Brain pericyte (primary cell): ENCODE results near the gene DECR2.
"Not testable (repeated sequence)": the region's sequence is repeated elsewhere in the genome, so short reads cannot be mapped to it uniquely, and the experiment has no call there.

ENCODE experiments used
- DNase-seq: peaks from one replicate; pipeline ENCODE4 v3.0.0-alpha.2; 2012; ENCODE audit warnings: low read depth, low spot score

DECR2 gene

GRCh38 chr16:367333-367903 is 34.3 kb upstream of the DECR2 start:
- DNase-seq: no peak

DNA sequence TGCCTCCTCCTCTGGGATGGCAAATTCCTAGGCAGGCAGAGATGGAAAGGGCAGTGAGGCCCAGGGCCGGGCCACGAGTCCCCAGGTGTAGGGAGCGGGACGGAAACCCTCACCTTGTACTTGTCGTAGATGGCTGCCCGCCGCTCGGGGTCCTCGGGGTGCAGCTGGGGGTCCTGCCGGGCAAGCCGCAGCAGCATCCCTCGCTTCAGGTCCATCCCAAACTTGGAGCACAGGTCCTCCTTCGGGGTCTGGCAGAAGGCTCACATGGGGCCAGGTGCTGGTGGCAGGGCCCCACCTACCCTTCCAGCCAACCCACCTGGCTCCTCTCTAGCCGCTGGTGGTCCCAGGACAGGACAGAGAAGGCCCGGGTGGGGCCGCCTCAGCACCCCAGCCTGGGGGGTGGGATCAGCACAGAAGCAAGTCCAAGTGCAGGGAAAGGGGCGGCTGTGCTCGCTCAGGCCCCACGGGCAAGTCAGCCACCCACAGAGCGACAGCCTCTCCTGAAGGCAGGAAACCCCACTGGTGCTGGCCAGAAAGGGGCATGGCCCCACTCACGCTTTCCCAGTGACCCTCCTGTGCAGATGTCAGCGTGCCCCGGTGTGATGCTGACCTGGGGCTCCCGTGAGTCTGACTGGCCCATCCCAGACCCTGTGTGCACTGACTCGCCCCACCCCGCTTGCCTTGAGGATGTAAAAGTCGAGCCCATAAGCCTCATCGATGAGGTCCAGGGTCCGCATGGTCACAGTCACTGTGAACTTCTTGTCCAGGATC is 33.1 kb upstream of the DECR2 start:
- no peak for DNase-seq

GRCh38 chr16:369275-369865 is 32.3 kb upstream of the DECR2 start:
- no peak for DNase-seq

- no peak for DNase-seq
These were observed 31.7 kb upstream of the DECR2 start for GRCh38 chr16:369866-370436.

GRCh38 chr16:370443-370842 is 31.2 kb upstream of the DECR2 start, which contains the start of gene MRPL28:
MRPL28 (minus strand) TSS chr16:370538; CDS start chr16:370218, 320 bp downstream.
- DNase-seq: peak; percentile 86

- no peak for DNase-seq
These were observed 30.6 kb upstream of the DECR2 start for GRCh38 chr16:370979-371514.

DNA sequence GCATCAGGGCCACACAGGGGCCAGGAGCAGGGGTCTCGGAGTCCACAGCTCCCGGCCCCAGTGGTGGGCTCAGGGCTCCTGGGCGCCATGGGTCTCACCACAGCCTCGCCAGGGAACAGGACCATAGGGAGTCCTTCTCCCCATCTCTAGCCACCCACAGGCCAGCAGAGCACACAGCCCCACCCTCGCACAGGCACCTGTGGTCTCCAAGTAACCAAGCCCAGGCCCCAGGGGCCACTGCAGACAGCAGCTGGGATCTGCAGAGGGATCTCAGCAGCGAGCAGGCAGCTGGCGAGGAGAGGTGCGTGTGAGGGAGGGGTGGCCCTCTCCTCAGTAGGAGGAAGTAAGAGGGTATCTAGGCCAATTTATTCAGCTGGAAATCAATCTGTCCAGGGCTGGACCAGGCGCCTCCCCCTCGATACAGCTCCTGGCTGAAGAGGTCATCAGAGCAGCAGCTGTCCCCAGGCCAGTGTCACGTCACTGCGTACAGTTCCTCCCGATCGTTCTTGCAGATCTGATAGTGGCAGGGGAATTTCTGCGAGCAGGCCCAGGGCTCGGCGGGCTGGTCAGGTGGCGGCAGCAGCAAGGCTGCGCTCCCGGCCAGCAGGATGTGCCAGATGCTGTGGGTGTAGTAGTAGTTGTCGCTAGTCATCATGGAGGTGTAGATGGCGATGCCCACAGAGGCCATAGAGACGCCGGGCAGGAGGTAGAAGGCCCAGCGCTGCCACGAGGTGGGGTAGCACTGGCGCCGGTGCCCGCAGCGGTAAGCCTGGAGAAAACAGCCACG is 30.0 kb upstream of the DECR2 start:
- DNase-seq: no peak

DNA sequence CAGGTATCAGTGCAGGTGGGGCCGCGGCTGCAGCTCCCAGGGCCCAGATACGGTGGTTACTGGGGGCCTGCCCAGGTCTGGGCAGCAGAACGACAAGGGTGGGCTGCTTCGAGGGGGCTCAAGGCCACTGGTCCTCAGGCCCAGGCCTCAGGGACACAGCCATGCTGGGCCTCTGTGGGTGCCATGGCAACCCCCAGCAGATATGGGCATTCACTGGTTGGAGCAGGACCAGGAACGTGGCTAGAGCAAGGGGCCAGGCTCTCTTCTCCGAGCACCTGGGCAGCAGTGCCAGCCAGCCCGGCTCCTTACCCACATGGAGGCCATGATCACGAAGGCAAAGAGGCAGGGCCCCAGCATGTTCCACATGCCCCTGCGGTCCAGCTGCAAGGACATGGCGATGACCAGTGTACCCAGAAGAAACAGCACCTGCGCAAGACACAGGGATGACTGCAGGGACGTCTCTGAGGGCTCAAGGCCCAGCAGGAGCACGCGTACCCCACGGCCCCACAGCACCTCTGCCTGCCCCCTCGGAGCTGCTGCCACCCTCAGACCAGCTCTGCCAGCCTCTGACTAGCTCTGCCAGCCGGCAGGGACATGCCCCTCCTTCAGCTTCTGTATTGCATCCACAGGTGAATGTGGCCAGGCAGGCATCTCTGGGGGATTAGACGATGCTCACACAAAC is 29.2 kb upstream of the DECR2 start:
- DNase-seq: no peak

DNA sequence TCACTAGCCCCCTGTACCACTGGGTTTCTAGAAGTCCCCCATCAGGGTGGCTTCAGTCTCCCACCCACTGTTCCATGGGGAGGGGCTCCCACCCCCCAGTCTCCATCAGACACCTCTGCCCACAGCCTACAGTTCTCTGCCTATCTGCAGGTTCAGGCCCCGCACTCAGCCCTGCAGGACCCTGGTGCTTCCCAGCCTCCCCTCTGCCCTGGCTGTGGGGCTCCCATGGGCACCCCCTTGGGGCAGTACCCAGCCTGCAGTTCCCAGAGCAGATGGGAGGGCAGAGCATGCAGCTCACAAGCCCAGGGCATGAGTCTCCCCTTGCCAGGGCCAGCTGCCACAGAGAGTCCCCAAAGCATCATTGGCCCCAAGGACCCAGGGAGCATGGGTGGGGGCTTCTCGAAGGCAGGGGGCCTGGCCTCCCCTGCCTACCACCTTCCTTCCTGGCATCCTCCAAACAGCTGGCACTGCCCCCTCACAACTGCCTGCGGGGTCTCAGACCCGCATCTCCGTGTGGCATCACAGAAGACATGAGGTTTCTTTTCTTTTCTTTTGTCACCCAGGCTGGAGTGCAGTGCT is 28.6 kb upstream of the DECR2 start:
- DNase-seq: no peak

GRCh38 chr16:373848-374615 is 27.7 kb upstream of the DECR2 start:
- DNase-seq: no peak

DNA sequence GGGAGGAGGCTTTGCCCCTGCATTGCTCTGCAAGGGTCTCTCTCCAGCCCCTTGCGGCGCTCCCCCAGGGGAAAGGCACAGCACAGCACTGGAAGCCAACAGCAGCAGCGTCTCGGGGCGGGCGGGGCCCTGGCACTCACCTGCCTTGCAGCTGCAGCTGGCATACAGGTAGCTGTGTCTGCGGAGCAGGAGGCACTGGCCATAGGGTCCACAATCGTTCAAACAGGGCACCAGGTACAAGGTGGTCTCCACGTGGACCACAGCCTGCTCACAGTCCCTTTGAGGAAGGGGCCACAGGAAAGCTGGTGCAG is 27.1 kb upstream of the DECR2 start:
- no peak for DNase-seq

- DNase-seq: no peak
These were observed 26.5 kb upstream of the DECR2 start for GRCh38 chr16:375212-375611.

GRCh38 chr16:375927-376816 is 25.5 kb upstream of the DECR2 start:
- DNase-seq: no peak

DNA sequence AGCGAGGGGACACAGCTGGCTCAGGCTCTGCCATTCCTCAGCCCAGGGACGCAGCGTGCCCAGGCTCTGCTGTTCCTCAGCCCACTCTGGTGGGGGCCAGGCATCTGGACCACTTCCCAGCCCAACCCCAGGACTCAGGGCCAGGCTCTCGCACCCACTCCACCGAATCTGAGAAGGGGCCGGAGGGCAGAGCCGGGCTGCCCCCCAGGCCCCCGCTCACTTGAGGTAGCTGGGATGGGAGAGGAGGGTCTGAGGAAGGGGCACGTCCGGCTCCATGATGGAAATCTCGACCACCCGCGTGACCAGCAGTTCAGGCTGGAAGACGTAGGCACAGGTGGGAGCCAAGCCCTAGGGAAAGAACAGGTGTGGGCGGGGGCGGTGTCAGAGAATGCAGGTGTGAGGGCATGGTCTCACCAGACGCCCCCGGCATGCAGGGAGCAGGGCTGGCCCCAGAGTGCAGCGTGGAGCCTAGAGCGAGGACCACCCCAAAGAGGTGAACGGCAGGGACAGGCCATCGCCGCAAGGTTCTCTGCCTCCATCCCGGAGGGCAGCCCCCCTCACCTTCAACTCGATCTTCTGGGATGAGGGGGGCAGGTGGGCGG is 24.8 kb upstream of the DECR2 start:
- no peak for DNase-seq

DNA sequence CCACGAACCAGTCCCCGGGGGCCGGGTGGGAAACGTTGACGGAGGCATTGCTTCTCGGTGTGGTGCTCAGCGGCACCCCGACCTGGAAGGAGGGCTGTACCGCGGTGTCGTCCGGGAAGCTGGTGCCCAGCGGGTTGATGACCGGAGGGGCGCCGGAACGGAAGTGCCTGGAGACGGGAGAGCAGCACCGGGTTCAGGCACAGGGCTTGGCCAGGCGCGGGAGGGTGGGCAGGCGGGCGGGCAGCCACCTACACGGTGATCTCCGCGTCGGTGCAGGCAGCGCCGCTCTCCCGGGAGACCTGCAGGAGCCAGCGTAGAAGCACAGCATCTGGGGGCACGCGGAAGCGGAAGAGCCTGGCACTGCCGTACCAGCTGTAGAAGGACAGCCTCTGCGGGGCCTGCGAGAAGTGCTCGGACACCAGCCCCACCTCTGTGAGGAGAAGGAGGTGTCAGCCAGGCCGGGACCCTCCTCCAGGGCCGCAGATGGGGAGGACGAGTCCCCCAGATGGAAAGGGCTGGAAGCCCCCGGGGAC is 24.2 kb upstream of the DECR2 start:
- no peak for DNase-seq

GRCh38 chr16:378113-378820 is 23.4 kb upstream of the DECR2 start:
- not testable (repeated sequence) for DNase-seq

- no peak for DNase-seq
These were observed 22.9 kb upstream of the DECR2 start for GRCh38 chr16:378821-379182.
